GM18508 (cell line): ENCODE data around the gene TNFSF13.

Source experiments
- ATAC-seq: cut with Tn5 transposase; IDR thresholded peaks from one replicate; pipeline ENCODE4 v1.9.1; 2021; ENCODE audit warnings: moderate number of reproducible peaks; ENCODE audit not compliant: insufficient read depth, unreplicated experiment

TNFSF13 gene

GRCh38 chr17:7573324-7574080, 15.0 kb downstream of the TNFSF13 start:
- no peak for ATAC-seq

GRCh38 chr17:7574176-7574953, 15.8 kb downstream of the TNFSF13 start:
- ATAC-seq = no peak

DNA sequence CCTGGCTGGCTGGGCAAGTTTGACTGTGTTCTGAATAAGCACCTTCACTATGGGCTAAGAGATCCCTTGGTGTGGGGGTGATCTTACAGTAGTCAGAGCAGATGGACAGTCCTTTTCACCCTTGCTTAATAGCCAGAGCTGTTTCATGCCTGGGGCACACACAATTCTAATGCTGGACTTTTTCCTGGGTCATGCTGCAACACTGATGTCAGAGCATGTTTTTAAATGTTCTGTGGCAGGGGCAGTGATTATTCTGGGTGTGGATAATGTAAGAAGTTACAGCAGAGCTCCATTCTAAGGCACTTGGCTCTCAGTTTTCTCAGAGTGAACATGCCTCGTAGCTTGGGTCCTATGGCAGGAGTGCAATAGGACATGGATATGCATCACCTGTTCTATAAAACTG, 16.9 kb downstream of the TNFSF13 start:
- no peak for ATAC-seq

DNA sequence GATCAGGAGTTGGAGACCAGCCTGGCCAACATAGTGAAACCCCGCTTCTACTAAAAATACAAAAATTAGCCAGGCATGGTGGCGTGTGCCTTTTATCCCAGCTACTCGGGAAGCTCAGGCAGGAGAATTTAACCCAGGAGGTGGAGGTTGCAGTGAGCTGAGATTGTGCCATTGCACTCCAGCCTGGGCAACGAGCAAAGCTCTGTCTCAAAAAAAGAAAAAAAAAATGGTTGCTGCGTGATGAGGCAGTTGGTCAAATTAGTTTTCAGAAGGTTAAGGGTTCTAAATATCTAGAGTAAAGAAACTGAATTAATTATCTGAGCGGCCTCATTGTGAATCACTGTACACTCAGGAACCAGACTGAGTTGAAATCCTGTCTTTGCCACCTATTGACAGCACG, 17.4 kb downstream of the TNFSF13 start:
- ATAC-seq = no peak

GRCh38 chr17:7576432-7576937, 17.9 kb downstream of the TNFSF13 start:
- no peak for ATAC-seq

DNA sequence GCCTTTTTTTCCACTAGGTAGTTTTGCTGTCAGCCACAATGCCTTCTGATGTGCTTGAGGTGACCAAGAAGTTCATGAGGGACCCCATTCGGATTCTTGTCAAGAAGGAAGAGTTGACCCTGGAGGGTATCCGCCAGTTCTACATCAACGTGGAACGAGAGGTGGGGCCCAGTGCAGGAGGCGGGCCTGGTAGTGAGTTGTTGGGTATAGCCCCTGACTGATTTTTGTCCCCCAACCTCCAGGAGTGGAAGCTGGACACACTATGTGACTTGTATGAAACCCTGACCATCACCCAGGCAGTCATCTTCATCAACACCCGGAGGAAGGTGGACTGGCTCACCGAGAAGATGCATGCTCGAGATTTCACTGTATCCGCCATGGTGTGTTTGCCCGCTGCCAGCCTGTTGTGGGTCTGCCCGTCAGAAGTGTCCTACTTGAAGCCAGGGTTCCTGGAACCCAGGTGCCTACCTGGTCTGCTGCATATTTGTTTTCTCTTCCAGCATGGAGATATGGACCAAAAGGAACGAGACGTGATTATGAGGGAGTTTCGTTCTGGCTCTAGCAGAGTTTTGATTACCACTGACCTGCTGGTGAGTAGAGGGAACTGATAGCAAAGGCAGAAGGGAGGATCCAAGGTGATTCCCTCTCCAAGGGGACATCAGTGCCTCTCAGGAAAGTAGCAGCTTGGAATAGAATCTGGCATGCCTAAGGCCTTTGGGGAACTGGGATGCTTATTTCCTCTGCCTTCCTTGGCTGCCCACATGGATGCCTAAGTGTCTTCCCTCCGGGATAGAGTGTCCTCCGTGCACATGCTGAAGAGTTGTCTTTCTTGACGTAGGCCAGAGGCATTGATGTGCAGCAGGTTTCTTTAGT, 19.0 kb downstream of the TNFSF13 start:
- ATAC-seq = no peak

- no peak for ATAC-seq
These were observed 20.7 kb downstream of the TNFSF13 start, which contains the start of gene CD68 for GRCh38 chr17:7579001-7579833. Gene CD68, plus strand, starts transcription at chr17:7579638. Its CDS starts 40 bp downstream, at chr17:7579678.

DNA sequence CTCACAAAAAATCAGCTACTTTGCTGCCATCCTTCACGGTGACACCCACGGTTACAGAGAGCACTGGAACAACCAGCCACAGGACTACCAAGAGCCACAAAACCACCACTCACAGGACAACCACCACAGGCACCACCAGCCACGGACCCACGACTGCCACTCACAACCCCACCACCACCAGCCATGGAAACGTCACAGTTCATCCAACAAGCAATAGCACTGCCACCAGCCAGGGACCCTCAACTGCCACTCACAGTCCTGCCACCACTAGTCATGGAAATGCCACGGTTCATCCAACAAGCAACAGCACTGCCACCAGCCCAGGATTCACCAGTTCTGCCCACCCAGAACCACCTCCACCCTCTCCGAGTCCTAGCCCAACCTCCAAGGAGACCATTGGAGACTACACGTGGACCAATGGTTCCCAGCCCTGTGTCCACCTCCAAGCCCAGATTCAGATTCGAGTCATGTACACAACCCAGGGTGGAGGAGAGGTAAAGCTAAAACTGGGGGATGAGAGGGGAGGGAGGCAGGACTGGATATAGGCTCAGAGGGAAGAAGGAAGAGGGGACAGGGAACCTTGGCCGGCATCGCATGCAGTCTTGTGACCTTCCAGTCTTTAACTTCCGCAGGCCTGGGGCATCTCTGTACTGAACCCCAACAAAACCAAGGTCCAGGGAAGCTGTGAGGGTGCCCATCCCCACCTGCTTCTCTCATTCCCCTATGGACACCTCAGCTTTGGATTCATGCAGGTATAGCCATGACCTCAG, 21.5 kb downstream of the TNFSF13 start:
- ATAC-seq = no peak

DNA sequence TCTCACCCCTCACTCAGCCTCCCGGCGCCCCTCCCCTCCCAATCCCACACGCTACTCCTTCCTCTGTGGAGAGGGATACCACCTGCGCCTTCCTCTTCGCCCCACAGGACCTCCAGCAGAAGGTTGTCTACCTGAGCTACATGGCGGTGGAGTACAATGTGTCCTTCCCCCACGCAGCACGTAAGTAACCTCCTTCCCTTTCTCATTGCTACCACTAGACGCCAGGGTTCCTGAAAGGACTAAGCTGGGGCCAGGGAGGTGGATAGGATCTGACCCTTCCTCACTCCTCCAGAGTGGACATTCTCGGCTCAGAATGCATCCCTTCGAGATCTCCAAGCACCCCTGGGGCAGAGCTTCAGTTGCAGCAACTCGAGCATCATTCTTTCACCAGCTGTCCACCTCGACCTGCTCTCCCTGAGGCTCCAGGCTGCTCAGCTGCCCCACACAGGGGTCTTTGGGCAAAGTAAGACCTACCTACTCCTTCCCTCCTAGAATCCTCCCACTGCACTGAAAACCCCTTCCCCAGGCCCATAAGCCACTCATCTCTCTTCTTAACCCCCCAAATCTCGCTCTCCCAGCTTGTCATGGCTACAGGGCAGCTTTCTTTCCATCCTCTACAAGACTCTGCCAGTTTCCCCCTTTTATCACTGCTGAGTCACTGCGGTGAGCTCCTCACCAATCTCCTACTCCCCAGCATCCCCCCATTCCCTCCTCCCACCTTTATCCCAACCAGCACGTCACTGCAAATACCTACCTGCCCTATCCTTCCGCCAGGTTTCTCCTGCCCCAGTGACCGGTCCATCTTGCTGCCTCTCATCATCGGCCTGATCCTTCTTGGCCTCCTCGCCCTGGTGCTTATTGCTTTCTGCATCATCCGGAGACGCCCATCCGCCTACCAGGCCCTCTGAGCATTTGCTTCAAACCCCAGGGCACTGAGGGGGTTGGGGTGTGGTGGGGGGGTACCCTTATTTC, 22.3 kb downstream of the TNFSF13 start:
- ATAC-seq = no peak

DNA sequence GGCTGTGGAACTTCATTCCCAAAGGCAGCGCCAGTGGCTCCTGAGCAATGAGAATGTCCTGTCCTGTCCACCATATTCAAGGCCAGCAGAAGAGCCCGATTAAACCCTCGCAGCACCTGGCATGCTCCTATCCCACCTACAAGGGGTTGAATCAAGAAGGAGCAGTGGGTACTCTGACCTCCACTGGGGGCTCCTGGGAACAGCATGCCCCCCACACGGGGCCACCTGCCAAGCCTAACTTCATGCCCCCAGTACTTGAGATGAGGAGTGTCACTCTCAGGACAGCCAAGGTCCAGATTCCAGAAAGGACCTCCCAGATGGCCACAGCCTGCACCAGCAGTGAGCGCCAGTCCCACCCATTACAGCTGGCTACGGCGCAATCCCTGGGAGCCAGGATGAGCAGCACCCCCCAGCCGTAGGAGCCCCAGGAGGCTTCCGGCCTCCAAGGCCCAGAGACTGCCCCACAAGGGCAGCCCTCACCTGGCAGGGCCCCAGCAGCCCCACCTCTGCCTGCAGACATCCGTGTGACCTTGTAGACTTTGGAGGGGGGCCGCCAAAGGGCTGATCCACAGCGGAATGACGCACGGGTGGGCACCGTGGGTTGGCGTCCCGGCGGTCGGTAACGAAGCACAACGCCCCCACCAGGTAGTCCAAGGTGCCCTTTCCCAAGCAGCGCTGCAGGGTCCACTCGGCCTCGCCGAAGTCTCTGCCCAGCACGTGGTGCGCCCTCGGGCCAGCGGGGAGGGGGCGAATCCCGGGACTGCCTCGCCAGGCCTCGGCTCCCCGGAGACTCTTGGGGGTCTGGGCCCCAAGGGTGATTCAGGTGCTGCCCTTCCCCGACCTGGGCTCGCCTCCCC, 24.1 kb downstream of the TNFSF13 start:
- no peak for ATAC-seq

DNA sequence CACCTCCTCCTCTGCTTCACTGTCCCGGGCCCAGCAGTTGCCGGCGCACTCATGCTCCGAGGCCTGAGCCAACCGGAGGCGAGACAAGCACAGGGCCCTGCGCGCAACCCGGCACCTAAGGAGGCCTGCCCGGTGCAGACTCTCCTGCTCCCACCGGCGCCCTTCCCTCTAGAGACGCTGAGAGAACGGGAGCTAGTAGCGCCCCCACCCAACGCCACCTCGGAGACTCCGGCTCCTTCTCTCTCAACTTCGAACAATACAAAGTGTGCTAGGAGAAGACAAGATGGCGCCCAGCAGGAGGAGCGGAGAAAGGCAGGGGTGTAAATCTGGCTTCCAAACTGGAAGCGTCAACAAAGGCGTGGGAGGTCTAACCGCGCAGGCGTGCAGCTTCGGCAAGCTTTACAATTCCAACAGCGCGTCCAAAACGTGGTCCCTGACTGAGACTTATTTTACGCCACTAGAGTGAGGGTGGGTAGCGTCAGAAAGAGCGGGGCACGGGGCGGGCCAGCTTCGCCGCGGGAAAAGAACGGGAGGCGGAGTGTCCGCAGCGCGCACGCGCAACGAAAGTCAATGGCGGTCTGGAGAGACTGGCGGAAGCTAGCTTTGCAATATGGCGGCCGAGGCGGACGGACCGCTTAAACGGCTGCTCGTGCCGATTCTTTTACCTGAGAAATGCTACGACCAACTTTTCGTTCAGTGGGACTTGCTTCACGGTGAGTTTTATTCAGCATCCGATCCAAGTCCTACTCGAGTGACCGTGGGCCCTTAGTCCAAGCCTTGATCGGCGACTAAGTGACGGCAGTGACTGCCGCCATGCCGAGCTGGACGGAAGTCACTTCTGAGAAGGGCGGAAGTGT, 24.9 kb downstream of the TNFSF13 start, which contains the start of gene MPDU1:
MPDU1 (plus strand) TSS at position 600 of the 857 bp plus-strand sequence; CDS start at position 611, 11 bp downstream.
- ATAC-seq = peak; percentile 47

- ATAC-seq = no peak
These were observed 28.3 kb downstream of the TNFSF13 start for GRCh38 chr17:7586673-7587419.

- ATAC-seq = no peak
These were observed 29.0 kb downstream of the TNFSF13 start for GRCh38 chr17:7587420-7588151.

DNA sequence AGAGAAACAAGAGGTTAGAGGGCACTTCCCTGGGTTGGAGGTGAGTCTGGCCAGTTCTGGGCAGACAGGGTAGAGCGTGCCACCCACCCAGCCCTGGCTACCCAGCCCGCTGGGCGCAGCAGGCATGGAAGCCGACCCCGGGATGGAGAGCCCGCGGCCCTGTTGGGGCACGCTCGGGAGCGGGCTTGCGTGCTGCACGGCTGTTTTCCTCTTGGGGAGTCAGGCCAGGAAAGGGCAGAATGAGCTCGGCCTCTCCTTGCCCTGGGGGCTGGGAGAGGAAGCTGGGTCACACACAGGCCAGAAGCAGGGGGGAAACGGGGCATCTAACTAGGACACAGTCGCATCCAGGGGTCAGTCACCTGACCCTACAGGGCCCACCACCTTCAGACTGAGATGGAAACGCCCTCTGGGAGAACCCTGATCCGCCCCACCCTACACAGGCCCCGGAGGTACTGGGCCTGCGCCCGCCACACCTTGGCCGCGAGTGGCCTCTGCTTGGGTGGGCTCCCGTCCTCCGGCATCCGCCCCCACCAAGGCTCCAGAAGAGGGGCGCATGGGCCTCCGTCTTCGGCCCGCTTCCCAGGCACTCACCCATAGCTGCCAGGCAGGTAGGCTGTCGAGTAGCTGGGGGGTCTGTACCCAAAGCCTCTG, 30.1 kb downstream of the TNFSF13 start:
- no peak for ATAC-seq
